Esophagus muscularis mucosa (tissue), 4 donors: ENCODE results near the gene DDX5.

Experiments used
- EP300 ChIP-seq: sonication (generic); formaldehyde crosslinking; IDR thresholded peaks from one replicate; pipeline ENCODE4 v1.6.1; 2017; ENCODE audit warnings: antibody characterized with exemption
- POLR2A ChIP-seq: fragments of 450-650 bp; IDR thresholded peaks from one replicate; pipeline ENCODE4 v1.6.1; 2017; ENCODE audit warnings: antibody characterized with exemption, moderate library complexity, mild to moderate bottlenecking, low read depth
- TF ChIP-seq, protein P1 (sequence below), 3 experiments: fragments of 200-600 bp in 2 of 3; fragments of 450-650 bp in 1 of 3; sonication (generic) in 2 of 3; IDR thresholded peaks; one replicate each; pipeline ENCODE4 v1.5.1; 2017 to 2019; ENCODE audit warnings: antibody characterized with exemption in 3 of 3, mild to moderate bottlenecking in 2 of 3, moderate library complexity in 1 of 3

DNA sequence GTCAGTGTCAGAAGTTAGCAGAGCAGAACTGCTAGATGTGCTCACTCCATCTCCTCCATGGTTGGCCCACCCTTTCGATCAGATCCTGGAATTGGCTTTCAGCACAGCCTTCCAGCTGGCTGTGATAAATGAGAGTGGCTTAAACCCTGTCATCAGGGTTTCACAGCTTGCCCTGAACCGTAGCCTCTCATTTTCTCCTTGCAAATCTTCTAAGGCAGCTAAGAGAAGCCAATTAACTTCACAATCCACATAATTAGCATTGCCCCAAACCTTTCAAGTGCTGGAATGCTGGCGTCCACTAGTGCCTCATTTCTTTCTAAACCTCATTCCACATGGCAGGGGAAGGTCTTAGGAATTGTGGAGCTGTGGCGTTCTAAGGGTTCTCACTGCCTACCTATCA lies 35.5 kb downstream of the DDX5 start:
- TF ChIP-seq, protein P1, sequence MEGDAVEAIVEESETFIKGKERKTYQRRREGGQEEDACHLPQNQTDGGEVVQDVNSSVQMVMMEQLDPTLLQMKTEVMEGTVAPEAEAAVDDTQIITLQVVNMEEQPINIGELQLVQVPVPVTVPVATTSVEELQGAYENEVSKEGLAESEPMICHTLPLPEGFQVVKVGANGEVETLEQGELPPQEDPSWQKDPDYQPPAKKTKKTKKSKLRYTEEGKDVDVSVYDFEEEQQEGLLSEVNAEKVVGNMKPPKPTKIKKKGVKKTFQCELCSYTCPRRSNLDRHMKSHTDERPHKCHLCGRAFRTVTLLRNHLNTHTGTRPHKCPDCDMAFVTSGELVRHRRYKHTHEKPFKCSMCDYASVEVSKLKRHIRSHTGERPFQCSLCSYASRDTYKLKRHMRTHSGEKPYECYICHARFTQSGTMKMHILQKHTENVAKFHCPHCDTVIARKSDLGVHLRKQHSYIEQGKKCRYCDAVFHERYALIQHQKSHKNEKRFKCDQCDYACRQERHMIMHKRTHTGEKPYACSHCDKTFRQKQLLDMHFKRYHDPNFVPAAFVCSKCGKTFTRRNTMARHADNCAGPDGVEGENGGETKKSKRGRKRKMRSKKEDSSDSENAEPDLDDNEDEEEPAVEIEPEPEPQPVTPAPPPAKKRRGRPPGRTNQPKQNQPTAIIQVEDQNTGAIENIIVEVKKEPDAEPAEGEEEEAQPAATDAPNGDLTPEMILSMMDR (IDR thresholded peaks at IDR 0.05), result no peak
- TF ChIP-seq EP300 (no peak), POLR2A (no peak)
